ENCODE measurements around the gene S100A3. TPM values are rescaled to one million over a fixed set of nuclear protein-coding genes. Genes with fewer than 3 reads are reported as not detected.

Gene S100A3
- total RNA-seq, 2 donors from 2014 or later: 0.46 TPM; not detected in 1

GRCh38 chr1:153570874-153571273, 21.8 kb upstream of the S100A3 start:
- Histone ChIP-seq H3K4me3 (no peak overlapping the region), H3K4me1 (replicated peaks) (peaks cover 3% of the 10 kb centered on the region), H3K36me3 (no peaks in the 10 kb centered on the region), H3K27ac (no peak overlapping the region), H3K9me3 (no peaks in the 10 kb centered on the region), H3K27me3 (replicated peaks; ENCODE audit: insufficient read depth) (no peaks in the 10 kb centered on the region)
- DNase-seq (ENCODE audit: low spot score): no peak
- intact Hi-C loops (cut with DNase I): loop anchor here (5.0 kb wide), 3 partner anchors 56 to 181 kb away; partner anchors contain the start of genes ILF2, S100A1 and S100A13
- 95% methylated on average over 5 of the region's 5 CpGs for WGBS
- TF ChIP-seq, protein P1, sequence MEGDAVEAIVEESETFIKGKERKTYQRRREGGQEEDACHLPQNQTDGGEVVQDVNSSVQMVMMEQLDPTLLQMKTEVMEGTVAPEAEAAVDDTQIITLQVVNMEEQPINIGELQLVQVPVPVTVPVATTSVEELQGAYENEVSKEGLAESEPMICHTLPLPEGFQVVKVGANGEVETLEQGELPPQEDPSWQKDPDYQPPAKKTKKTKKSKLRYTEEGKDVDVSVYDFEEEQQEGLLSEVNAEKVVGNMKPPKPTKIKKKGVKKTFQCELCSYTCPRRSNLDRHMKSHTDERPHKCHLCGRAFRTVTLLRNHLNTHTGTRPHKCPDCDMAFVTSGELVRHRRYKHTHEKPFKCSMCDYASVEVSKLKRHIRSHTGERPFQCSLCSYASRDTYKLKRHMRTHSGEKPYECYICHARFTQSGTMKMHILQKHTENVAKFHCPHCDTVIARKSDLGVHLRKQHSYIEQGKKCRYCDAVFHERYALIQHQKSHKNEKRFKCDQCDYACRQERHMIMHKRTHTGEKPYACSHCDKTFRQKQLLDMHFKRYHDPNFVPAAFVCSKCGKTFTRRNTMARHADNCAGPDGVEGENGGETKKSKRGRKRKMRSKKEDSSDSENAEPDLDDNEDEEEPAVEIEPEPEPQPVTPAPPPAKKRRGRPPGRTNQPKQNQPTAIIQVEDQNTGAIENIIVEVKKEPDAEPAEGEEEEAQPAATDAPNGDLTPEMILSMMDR (IDR thresholded peaks at IDR 0.05): no peak
- TF ChIP-seq POLR2A (IDR thresholded peaks at IDR 0.05): no peak
- TF ChIP-seq POLR2AphosphoS5 (IDR thresholded peaks at IDR 0.05): no peak

GRCh38 chr1:153569465-153569864, 20.4 kb upstream of the S100A3 start:
- WGBS: 90% methylated on average over 8 of the region's 8 CpGs
- H3K4me1 ChIP-seq (replicated peaks): peaks cover 3% of the 10 kb centered on the region
- TF ChIP-seq POLR2A (IDR thresholded peaks at IDR 0.05) (no peak), POLR2AphosphoS5 (IDR thresholded peaks at IDR 0.05) (no peak)
- TF ChIP-seq, protein P1 (IDR thresholded peaks at IDR 0.05): no peak

GRCh38 chr1:153568367-153569099, 19.5 kb upstream of the S100A3 start:
- no peak overlapping the region for H3K4me3 ChIP-seq
- no peaks in the 10 kb centered on the region for H3K36me3 ChIP-seq
- DNase-seq (ENCODE audit: low spot score): peak; percentile 83
- intact Hi-C loops (cut with DNase I): loop anchor here (1.0 to 5.0 kb wide), 3 partner anchors 35 to 216 kb away; no protein-coding TSS in a partner anchor
- no peaks in the 10 kb centered on the region for H3K27me3 ChIP-seq (replicated peaks; ENCODE audit: insufficient read depth)
- H3K9me3 ChIP-seq: no peaks in the 10 kb centered on the region
- TF ChIP-seq, protein P1 (IDR thresholded peaks at IDR 0.05): peak; percentile 96 to 99 (median 98)
- peak; percentile 79 for TF ChIP-seq POLR2AphosphoS5 (IDR thresholded peaks at IDR 0.05)
- peak; percentile 24 for TF ChIP-seq POLR2A (IDR thresholded peaks at IDR 0.05)
- H3K27ac ChIP-seq: peak overlapping the region; percentile 66 to 86
- peaks cover 3% of the 10 kb centered on the region for H3K4me1 ChIP-seq (replicated peaks)
- 15% methylated on average over 25 of the region's 25 CpGs for WGBS

More at GRCh38 chr1:153569465-153569864, 20.4 kb upstream of the S100A3 start:
- no peaks in the 10 kb centered on the region for H3K27me3 ChIP-seq (replicated peaks; ENCODE audit: insufficient read depth)
- H3K27ac ChIP-seq: no peak overlapping the region
- no peak overlapping the region for H3K4me3 ChIP-seq
- DNase-seq (ENCODE audit: low spot score): no peak
- H3K9me3 ChIP-seq: no peaks in the 10 kb centered on the region
- intact Hi-C loops (cut with DNase I): loop anchor here (5.0 kb wide), 1 partner anchor 217 kb away; no protein-coding TSS in a partner anchor
- H3K36me3 ChIP-seq: no peaks in the 10 kb centered on the region

- H3K9me3 ChIP-seq: no peaks in the 10 kb centered on the region
- H3K27me3 ChIP-seq (replicated peaks; ENCODE audit: insufficient read depth): no peaks in the 10 kb centered on the region
- WGBS: 74% methylated on average over 22 of the region's 22 CpGs
- H3K4me1 ChIP-seq (replicated peaks): peaks cover 3% of the 10 kb centered on the region
- intact Hi-C loops (cut with DNase I): loop anchor here (1.0 to 5.0 kb wide), 3 partner anchors 34 to 215 kb away; no protein-coding TSS in a partner anchor
- no peaks in the 10 kb centered on the region for H3K36me3 ChIP-seq
- DNase-seq (ENCODE audit: low spot score): no peak
- peak overlapping the region; percentile 86 for H3K27ac ChIP-seq
- TF ChIP-seq, protein P1 (IDR thresholded peaks at IDR 0.05): no peak
- no peak for TF ChIP-seq POLR2AphosphoS5 (IDR thresholded peaks at IDR 0.05)
- no peak for TF ChIP-seq POLR2A (IDR thresholded peaks at IDR 0.05)
- H3K4me3 ChIP-seq: no peak overlapping the region
Measured at GRCh38 chr1:153567621-153568366, 18.7 kb upstream of the S100A3 start.

Measured in prostate gland (tissue), 2 donors.